ENCODE measurements around the gene CHST1.

CHST1 gene

GRCh38 chr11:45665206-45665932 lies at the start of gene CHST1:
TSS of gene CHST1 (minus strand) at chr11:45665622. CDS start at chr11:45650923, 14,699 bp downstream.
- no peak for DNase-seq (ENCODE audit: low read depth, low spot score)

- no peak for DNase-seq (ENCODE audit: low read depth, low spot score)
Measured at GRCh38 chr11:45713573-45713972, 48.2 kb upstream of the CHST1 start.

GRCh38 chr11:45710561-45710960 lies 45.1 kb upstream of the CHST1 start:
- DNase-seq (ENCODE audit: low read depth, low spot score) = no peak

- DNase-seq (ENCODE audit: low read depth, low spot score) = no peak
Measured at GRCh38 chr11:45708887-45709663, 43.7 kb upstream of the CHST1 start.

- DNase-seq (ENCODE audit: low read depth, low spot score) = no peak
Measured at GRCh38 chr11:45704635-45705034, 39.2 kb upstream of the CHST1 start.

- no peak for DNase-seq (ENCODE audit: low read depth, low spot score)
Measured at GRCh38 chr11:45704133-45704532, 38.7 kb upstream of the CHST1 start.

- no peak for DNase-seq (ENCODE audit: low read depth, low spot score)
Measured at GRCh38 chr11:45702511-45702910, 37.1 kb upstream of the CHST1 start.

- no peak for DNase-seq (ENCODE audit: low read depth, low spot score)
Measured at GRCh38 chr11:45698777-45699497, 33.5 kb upstream of the CHST1 start.

- no peak for DNase-seq (ENCODE audit: low read depth, low spot score)
Measured at GRCh38 chr11:45692808-45693453, 27.5 kb upstream of the CHST1 start.

GRCh38 chr11:45688472-45689033 lies 23.1 kb upstream of the CHST1 start:
- no peak for DNase-seq (ENCODE audit: low read depth, low spot score)

- no peak for DNase-seq (ENCODE audit: low read depth, low spot score)
Measured at GRCh38 chr11:45687836-45688235, 22.4 kb upstream of the CHST1 start.

GRCh38 chr11:45685964-45686537 lies 20.6 kb upstream of the CHST1 start:
- no peak for DNase-seq (ENCODE audit: low read depth, low spot score)

- no peak for DNase-seq (ENCODE audit: low read depth, low spot score)
Measured at GRCh38 chr11:45684440-45684839, 19.0 kb upstream of the CHST1 start.

- DNase-seq (ENCODE audit: low read depth, low spot score) = no peak
Measured at GRCh38 chr11:45683271-45684058, 18.0 kb upstream of the CHST1 start.

GRCh38 chr11:45679806-45680205 lies 14.4 kb upstream of the CHST1 start:
- DNase-seq (ENCODE audit: low read depth, low spot score) = no peak

- DNase-seq (ENCODE audit: low read depth, low spot score) = no peak
Measured at GRCh38 chr11:45678976-45679375, 13.6 kb upstream of the CHST1 start.

GRCh38 chr11:45677770-45678512 lies 12.5 kb upstream of the CHST1 start:
- DNase-seq (ENCODE audit: low read depth, low spot score) = no peak

GRCh38 chr11:45676522-45677095 lies 11.2 kb upstream of the CHST1 start:
- no peak for DNase-seq (ENCODE audit: low read depth, low spot score)

- DNase-seq (ENCODE audit: low read depth, low spot score) = no peak
Measured at GRCh38 chr11:45675646-45676045, 10.2 kb upstream of the CHST1 start.

All from iPS DF 19.7 (cell line).